ENCODE data around the gene SLC4A3. TPM values are rescaled to one million over a fixed set of nuclear protein-coding genes. Genes with fewer than 3 reads are reported as not detected.

The SLC4A3 gene
- total and polyA plus RNA-seq, 2 of the 8 experiments (the other 6 are each of a cell fraction or from before 2014, with no cell fraction given): 4.8 to 7.4 TPM

- no peak overlapping the region for H3K23ac ChIP-seq (ENCODE audit: insufficient read length)
These were observed 4.0 kb downstream of the SLC4A3 start for GRCh38 chr2:219631406-219631891.

More at GRCh38 chr2:219631406-219631891, 4.0 kb downstream of the SLC4A3 start:
- Histone ChIP-seq H4K20me1 (replicated peaks in 1 of 2; ENCODE audit: control insufficient read depth in 1 of 2, insufficient read depth in 2 of 2, low read length in 2 of 2) (peaks cover 0 to 1% of the 10 kb centered on the region in 2 experiments), H3K27me3 (replicated peaks in 1 of 4; ENCODE audit: control insufficient read depth in 3 of 4, extremely low read depth in 1 of 4, insufficient read depth in 3 of 4, low read length in 3 of 4) (peaks cover 0 to 10% (median 5%) of the 10 kb centered on the region in 4 experiments; a peak in 5 of 7 replicates), H3K4me2 (ENCODE audit: insufficient read depth in 1 of 2, low read depth in 2 of 2, low read length in 2 of 2) (no peak overlapping the region), H3K9me3 (ENCODE audit: insufficient read depth in 2 of 2, low read depth in 1 of 2, low read length in 1 of 2) (no peaks in the 10 kb centered on the region), H3K9ac (replicated peaks in 1 of 4; ENCODE audit: extremely low read depth in 1 of 4, low read depth in 3 of 4, low read length in 3 of 4) (no peak overlapping the region), H3K4ac (replicated peaks; ENCODE audit: insufficient read length, low read depth, low read length) (no peak overlapping the region), H3K79me1 (ENCODE audit: low read depth, low read length) (no peaks in the 10 kb centered on the region), H3K36me3 (ENCODE audit: control insufficient read depth in 2 of 4, insufficient read depth in 4 of 4, low read length in 3 of 4) (no peaks in the 10 kb centered on the region), H3K56ac (replicated peaks; ENCODE audit: insufficient read length, low read depth, low read length) (no peak overlapping the region), H4K91ac (replicated peaks; ENCODE audit: insufficient read length, low read length) (no peak overlapping the region), H2BK12ac (ENCODE audit: low read depth, low read length) (no peak overlapping the region), H2AK5ac (ENCODE audit: low read depth, low read length) (no peak overlapping the region), H3K79me2 (ENCODE audit: control insufficient read depth in 1 of 2, insufficient read depth in 2 of 2, low read length in 2 of 2) (no peaks in the 10 kb centered on the region), H2AFZ (ENCODE audit: low read length) (no peak overlapping the region), H3K4me3 (ENCODE audit: extremely low read depth in 1 of 4, insufficient read depth in 2 of 4, low read depth in 3 of 4, low read length in 4 of 4) (no peak overlapping the region), H4K5ac (ENCODE audit: insufficient read length, low read depth, low read length) (no peak overlapping the region), H3K23me2 (ENCODE audit: low read depth, low read length) (peaks cover 3% of the 10 kb centered on the region; the same call in 1 of the 2 replicates), H2BK20ac (ENCODE audit: low read length) (no peak overlapping the region), H3K27ac (ENCODE audit: low read depth, low read length) (no peak overlapping the region), H2BK5ac (ENCODE audit: low read depth, low read length) (no peak overlapping the region; the same call in 1 of the 2 replicates), H3K14ac (ENCODE audit: insufficient read length) (no peak overlapping the region), H2BK15ac (ENCODE audit: low read length) (no peak overlapping the region), H3K18ac (ENCODE audit: extremely low read depth, low read length) (no peak overlapping the region), H3K4me1 (replicated peaks in 1 of 4; ENCODE audit: control insufficient read depth in 3 of 4, insufficient read depth in 4 of 4, low read length in 3 of 4) (peaks cover 0 to 12% (median 9%) of the 10 kb centered on the region in 4 experiments; a peak in 5 of 7 replicates), H2BK120ac (replicated peaks; ENCODE audit: low read depth, low read length) (no peak overlapping the region), H4K8ac (ENCODE audit: extremely low read depth, insufficient read depth, low read length) (no peak overlapping the region)
- TF ChIP-seq TAF7 (optimal IDR thresholded peaks at IDR 0.05; ENCODE audit: borderline replicate concordance, low read depth, low read length): no peak
- TF ChIP-seq CTBP2 (IDR thresholded peaks at IDR 0.05; ENCODE audit: borderline replicate concordance, insufficient read depth, insufficient read length, low read length): no peak
- no peak for TF ChIP-seq HDAC6 (IDR thresholded peaks at IDR 0.05; ENCODE audit: low read depth, low read length)
- no peak for TF ChIP-seq JUN (IDR thresholded peaks at IDR 0.05; ENCODE audit: low read depth, low read length)
- no peak for TF ChIP-seq CREB1 (IDR thresholded peaks at IDR 0.05)
- TF ChIP-seq TEAD4 (IDR thresholded peaks at IDR 0.05; ENCODE audit: low read depth, low read length): no peak
- TF ChIP-seq EZH2 (IDR thresholded peaks at IDR 0.05; ENCODE audit: low read depth, low read length, severe bottlenecking): no peak
- no peak for TF ChIP-seq TBP (IDR thresholded peaks at IDR 0.05; ENCODE audit: low read depth, low read length)
- DNase-seq (ENCODE audit: low read depth in 1 of 2, low spot score in 2 of 2) (no peak), FAIRE-seq (no peak)
- ChIA-PET CTCF (ENCODE audit: partially characterized antibody) (interaction anchor here (0.7 to 22.0 kb wide), 8 partner anchors 7 to 424 kb away, joined by 3 to 356 read pairs (median 24); no protein-coding TSS in a partner anchor), POLR2A (ENCODE audit: partially characterized antibody) (interaction anchor here (1.1 to 2.1 kb wide), 4 partner anchors 10 to 56 kb away, joined by 3 to 7 read pairs (median 4); no protein-coding TSS in a partner anchor)
- 93% methylated on average over 8 of the region's 9 CpGs; no CpG with 5 or more reads in 1 of the 2 experiments for WGBS, 2 experiments (ENCODE audit: extremely low coverage in 1 of 2, insufficient coverage in 1 of 2, insufficient read length in 1 of 2, insufficient replicate concordance in 2 of 2, low coverage in 1 of 2, low lambda C conversion rate in 2 of 2, missing lambda C conversion rate in 1 of 2)
